ENCODE measurements around the gene BRD7. TPM values are rescaled to one million over a fixed set of nuclear protein-coding genes. Genes with fewer than 3 reads are reported as not detected.

The BRD7 gene
- total and polyA plus RNA-seq, 2 of the 13 experiments (the other 11 are each of a cell fraction or from before 2014, with no cell fraction given) = 82.3 to 149 TPM

DNA sequence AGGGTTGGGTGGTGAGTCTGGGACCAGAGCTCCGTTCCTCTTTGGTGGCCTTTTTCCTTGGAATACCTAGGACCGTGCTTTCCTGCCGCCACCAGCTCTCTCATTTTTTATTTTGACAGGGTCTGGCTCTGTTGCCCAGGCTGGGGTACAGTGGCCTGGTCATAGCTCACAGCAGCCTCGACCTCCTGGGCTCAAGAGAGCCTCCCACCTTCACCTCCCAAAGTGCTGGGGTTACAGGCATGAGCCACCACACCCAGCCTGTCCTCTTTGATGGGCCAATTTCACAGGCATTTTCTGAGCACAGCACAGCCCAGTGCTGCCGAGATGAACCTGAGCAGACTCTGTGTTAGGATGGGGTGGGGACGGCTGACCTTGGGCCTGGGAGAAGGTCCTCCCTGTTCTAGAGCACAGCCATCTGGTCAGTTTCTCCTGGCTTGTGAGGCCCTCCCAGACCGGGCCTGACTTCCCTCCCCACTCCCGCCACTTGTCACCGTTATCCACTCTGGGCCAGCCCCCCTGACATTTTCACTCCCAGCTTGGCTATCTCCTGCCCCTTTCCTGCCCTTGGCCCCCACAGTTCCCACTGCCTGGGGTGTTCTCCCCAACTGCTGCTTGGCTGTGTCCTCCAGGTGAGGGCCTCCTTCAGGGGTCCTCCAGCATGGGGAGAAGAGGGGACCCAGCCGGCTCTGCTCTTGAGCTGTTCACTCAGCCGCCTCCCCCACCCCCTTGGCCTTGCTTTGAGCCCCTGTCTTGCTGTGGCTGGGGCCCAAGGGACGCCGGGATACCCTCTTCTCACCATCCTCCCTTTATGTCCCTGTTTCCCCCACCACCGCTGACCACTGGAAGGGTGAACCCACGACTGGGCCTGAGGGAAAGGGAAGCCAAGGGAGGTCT is 97.4 kb downstream of the BRD7 start:
- no peaks in the 10 kb centered on the region for H4K20me1 ChIP-seq (ENCODE audit: insufficient read depth, low read length)
- H3K4me2 ChIP-seq (ENCODE audit: low read depth, low read length) = peak overlapping the region; percentile 8; the same call in 1 of the 2 replicates
- in situ Hi-C loops (cut with HindIII; ENCODE audit: extremely low pct_ligation_motif_present, low pct_unique_long_range_greater_than_20kb) (loop anchor here (5.0 kb wide), 1 partner anchor 51 kb away; no protein-coding TSS in a partner anchor), intact Hi-C loops (cut with micrococcal nuclease; ENCODE audit: unreplicated experiment) (no loop called here)
- H3K79me2 ChIP-seq (ENCODE audit: insufficient read depth, low read length) = no peaks in the 10 kb centered on the region
- H3K9me3 ChIP-seq (ENCODE audit: low read length) = no peaks in the 10 kb centered on the region
- H2AFZ ChIP-seq (ENCODE audit: low read length) = no peak overlapping the region
- BruUV-seq (replicated peaks) = no TSS peak
- peak; percentile 75 for ATAC-seq
- peak; percentile 34 for DNase-seq (ENCODE audit: low spot score)
- H3K27me3 ChIP-seq (ENCODE audit: control insufficient read depth in 1 of 2, insufficient read depth in 2 of 2, low read length in 2 of 2) = peaks cover 2 to 26% of the 10 kb centered on the region in 2 experiments; a peak in 3 of 5 replicates
- H3K4me3 ChIP-seq (replicated peaks in 1 of 3; ENCODE audit: insufficient read depth in 1 of 3, low read depth in 2 of 3, low read length in 3 of 3) = no peak overlapping the region
- no peak overlapping the region for H3K9ac ChIP-seq (ENCODE audit: insufficient read depth, low read depth, low read length)
- H3K4me1 ChIP-seq (ENCODE audit: insufficient read depth, low read length) = peaks cover 35% of the 10 kb centered on the region
- no peak overlapping the region for H3K27ac ChIP-seq (ENCODE audit: extremely low read length, insufficient read depth, low read length)
- ChIA-PET CTCF (ENCODE audit: low intra/inter-chr PET ratio, low total read pairs) (no interaction called here), POLR2A (interaction anchor here (0.6 kb wide), 1 partner anchor 21 kb away, joined by 4 read pairs; no protein-coding TSS in a partner anchor)
- peak; percentile 55 for FAIRE-seq
- WGBS (ENCODE audit: low lambda C conversion rate) = 38% methylated on average over 15 of the region's 15 CpGs
- no peaks in the 10 kb centered on the region for H3K36me3 ChIP-seq (replicated peaks in 1 of 2; ENCODE audit: control insufficient read depth in 1 of 2, insufficient read depth in 2 of 2, low read length in 2 of 2)
- 0 out of 2 replicates have a peak, but pooled peaks have one; percentile 32 for TF ChIP-seq ZNF605 (CRISPR knock-in tag; IDR thresholded peaks at IDR 0.05)
- no peak for TF ChIP-seq FOXJ3 (CRISPR knock-in tag; IDR thresholded peaks at IDR 0.05; ENCODE audit: borderline replicate concordance)
- TF ChIP-seq ZNF10 (CRISPR knock-in tag; IDR thresholded peaks at IDR 0.05; ENCODE audit: borderline replicate concordance, low read depth) = no peak
- TF ChIP-seq, protein P1, sequence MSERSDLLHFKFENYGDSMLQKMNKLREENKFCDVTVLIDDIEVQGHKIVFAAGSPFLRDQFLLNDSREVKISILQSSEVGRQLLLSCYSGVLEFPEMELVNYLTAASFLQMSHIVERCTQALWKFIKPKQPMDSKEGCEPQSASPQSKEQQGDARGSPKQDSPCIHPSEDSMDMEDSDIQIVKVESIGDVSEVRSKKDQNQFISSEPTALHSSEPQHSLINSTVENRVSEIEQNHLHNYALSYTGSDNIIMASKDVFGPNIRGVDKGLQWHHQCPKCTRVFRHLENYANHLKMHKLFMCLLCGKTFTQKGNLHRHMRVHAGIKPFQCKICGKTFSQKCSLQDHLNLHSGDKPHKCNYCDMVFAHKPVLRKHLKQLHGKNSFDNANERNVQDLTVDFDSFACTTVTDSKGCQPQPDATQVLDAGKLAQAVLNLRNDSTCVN (CRISPR knock-in tag; IDR thresholded peaks at IDR 0.05; ENCODE audit: borderline replicate concordance) = peak; percentile 65; the same call in 1 of the 2 replicates
- no peak for TF ChIP-seq ZNF224 (CRISPR knock-in tag; IDR thresholded peaks at IDR 0.05)
- TF ChIP-seq ZFX (CRISPR knock-in tag; IDR thresholded peaks at IDR 0.05; ENCODE audit: low read depth) = 0 out of 2 replicates have a peak, but pooled peaks have one; percentile 23
- no peak for TF ChIP-seq ZSCAN30 (CRISPR knock-in tag; IDR thresholded peaks at IDR 0.05)
- TF ChIP-seq ZBTB42 (CRISPR knock-in tag; IDR thresholded peaks at IDR 0.05) = no peak
- TF ChIP-seq, protein P2, sequence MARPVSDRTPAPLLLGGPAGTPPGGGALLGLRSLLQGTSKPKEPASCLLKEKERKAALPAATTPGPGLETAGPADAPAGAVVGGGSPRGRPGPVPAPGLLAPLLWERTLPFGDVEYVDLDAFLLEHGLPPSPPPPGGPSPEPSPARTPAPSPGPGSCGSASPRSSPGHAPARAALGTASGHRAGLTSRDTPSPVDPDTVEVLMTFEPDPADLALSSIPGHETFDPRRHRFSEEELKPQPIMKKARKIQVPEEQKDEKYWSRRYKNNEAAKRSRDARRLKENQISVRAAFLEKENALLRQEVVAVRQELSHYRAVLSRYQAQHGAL (CRISPR knock-in tag; IDR thresholded peaks at IDR 0.05; ENCODE audit: not compliant biosample characterization) = no peak
- TF ChIP-seq ZNF451 (CRISPR knock-in tag; IDR thresholded peaks at IDR 0.05) = no peak
- TF ChIP-seq, protein P3, sequence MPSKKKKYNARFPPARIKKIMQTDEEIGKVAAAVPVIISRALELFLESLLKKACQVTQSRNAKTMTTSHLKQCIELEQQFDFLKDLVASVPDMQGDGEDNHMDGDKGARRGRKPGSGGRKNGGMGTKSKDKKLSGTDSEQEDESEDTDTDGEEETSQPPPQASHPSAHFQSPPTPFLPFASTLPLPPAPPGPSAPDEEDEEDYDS (CRISPR knock-in tag; IDR thresholded peaks at IDR 0.05) = no peak
- TF ChIP-seq, protein P4, sequence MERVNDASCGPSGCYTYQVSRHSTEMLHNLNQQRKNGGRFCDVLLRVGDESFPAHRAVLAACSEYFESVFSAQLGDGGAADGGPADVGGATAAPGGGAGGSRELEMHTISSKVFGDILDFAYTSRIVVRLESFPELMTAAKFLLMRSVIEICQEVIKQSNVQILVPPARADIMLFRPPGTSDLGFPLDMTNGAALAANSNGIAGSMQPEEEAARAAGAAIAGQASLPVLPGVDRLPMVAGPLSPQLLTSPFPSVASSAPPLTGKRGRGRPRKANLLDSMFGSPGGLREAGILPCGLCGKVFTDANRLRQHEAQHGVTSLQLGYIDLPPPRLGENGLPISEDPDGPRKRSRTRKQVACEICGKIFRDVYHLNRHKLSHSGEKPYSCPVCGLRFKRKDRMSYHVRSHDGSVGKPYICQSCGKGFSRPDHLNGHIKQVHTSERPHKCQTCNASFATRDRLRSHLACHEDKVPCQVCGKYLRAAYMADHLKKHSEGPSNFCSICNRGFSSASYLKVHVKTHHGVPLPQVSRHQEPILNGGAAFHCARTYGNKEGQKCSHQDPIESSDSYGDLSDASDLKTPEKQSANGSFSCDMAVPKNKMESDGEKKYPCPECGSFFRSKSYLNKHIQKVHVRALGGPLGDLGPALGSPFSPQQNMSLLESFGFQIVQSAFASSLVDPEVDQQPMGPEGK (CRISPR knock-in tag; IDR thresholded peaks at IDR 0.05) = 0 out of 2 replicates have a peak, but pooled peaks have one; percentile 10
- TF ChIP-seq TEAD2 (CRISPR knock-in tag; IDR thresholded peaks at IDR 0.05) = no peak
- peak; percentile 64; the same call in 1 of the 2 replicates for TF ChIP-seq CENPT (CRISPR knock-in tag; IDR thresholded peaks at IDR 0.05; ENCODE audit: low read depth)
- TF ChIP-seq ZNF724P (CRISPR knock-in tag; IDR thresholded peaks at IDR 0.05; ENCODE audit: borderline replicate concordance) = no peak
- TF ChIP-seq, protein P5, sequence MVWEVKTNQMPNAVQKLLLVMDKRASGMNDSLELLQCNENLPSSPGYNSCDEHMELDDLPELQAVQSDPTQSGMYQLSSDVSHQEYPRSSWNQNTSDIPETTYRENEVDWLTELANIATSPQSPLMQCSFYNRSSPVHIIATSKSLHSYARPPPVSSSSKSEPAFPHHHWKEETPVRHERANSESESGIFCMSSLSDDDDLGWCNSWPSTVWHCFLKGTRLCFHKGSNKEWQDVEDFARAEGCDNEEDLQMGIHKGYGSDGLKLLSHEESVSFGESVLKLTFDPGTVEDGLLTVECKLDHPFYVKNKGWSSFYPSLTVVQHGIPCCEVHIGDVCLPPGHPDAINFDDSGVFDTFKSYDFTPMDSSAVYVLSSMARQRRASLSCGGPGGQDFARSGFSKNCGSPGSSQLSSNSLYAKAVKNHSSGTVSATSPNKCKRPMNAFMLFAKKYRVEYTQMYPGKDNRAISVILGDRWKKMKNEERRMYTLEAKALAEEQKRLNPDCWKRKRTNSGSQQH (CRISPR knock-in tag; IDR thresholded peaks at IDR 0.05; ENCODE audit: low read depth) = no peak
- no peak for TF ChIP-seq GPN1 (CRISPR knock-in tag; IDR thresholded peaks at IDR 0.05; ENCODE audit: borderline replicate concordance)

All from HepG2 (cell line).